GM12873 (cell line): ENCODE results near the gene SIPA1L2.

Source experiments
- TF ChIP-seq, protein P1 (sequence below): IDR thresholded peaks from 2 replicates; pipeline ENCODE4 v1.5.1; 2012; ENCODE audit warnings: low read depth, mild to moderate bottlenecking, moderate library complexity, low read length, control low read depth; ENCODE audit not compliant: insufficient read depth; ENCODE audit errors: missing control alignments

Gene SIPA1L2

DNA sequence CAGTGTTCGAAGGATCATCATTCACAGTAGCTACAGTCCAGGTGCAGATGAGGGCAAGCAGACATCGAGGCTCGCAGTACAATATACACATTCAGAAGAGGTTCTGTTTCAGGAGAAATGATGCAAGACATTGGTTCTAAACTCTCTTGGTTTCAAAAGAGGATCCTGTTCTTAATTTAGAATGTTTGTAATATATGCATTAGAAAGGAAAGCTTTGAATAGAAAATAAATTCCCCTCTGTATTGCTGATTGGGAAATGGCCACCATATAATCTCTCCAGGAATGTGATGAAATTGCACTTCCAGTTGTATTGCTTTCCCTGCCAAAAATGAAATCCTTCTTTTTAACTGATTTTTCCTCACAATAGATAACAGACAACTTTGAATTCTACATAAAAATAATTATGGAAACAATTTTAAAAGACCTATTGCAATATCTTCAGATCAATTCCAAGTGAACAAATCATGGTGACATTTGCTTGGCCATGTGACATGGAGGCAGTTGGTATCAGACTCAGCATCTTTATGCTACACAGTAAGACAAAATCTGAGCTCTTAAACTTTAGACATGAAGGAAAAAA lies 27.6 kb upstream of the SIPA1L2 start:
- TF ChIP-seq, protein P1, sequence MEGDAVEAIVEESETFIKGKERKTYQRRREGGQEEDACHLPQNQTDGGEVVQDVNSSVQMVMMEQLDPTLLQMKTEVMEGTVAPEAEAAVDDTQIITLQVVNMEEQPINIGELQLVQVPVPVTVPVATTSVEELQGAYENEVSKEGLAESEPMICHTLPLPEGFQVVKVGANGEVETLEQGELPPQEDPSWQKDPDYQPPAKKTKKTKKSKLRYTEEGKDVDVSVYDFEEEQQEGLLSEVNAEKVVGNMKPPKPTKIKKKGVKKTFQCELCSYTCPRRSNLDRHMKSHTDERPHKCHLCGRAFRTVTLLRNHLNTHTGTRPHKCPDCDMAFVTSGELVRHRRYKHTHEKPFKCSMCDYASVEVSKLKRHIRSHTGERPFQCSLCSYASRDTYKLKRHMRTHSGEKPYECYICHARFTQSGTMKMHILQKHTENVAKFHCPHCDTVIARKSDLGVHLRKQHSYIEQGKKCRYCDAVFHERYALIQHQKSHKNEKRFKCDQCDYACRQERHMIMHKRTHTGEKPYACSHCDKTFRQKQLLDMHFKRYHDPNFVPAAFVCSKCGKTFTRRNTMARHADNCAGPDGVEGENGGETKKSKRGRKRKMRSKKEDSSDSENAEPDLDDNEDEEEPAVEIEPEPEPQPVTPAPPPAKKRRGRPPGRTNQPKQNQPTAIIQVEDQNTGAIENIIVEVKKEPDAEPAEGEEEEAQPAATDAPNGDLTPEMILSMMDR, result no peak

DNA sequence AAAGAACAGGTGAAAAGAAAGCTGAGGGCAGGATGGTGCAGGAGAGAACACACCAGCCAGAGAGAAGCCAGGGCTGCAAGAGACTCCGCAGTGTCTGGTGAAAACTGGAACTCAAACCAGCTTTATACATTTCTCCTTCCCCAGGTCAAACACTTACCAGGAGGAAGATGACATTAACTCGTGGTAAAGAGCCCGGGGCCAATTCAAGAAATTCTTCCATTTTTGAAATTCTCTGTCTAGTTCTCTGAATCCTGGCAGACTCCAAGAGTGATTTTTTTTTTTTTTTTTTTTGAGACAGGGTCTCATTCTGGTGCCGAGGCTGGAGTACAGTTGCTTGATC lies 25.8 kb upstream of the SIPA1L2 start:
- TF ChIP-seq, protein P1, result no peak

DNA sequence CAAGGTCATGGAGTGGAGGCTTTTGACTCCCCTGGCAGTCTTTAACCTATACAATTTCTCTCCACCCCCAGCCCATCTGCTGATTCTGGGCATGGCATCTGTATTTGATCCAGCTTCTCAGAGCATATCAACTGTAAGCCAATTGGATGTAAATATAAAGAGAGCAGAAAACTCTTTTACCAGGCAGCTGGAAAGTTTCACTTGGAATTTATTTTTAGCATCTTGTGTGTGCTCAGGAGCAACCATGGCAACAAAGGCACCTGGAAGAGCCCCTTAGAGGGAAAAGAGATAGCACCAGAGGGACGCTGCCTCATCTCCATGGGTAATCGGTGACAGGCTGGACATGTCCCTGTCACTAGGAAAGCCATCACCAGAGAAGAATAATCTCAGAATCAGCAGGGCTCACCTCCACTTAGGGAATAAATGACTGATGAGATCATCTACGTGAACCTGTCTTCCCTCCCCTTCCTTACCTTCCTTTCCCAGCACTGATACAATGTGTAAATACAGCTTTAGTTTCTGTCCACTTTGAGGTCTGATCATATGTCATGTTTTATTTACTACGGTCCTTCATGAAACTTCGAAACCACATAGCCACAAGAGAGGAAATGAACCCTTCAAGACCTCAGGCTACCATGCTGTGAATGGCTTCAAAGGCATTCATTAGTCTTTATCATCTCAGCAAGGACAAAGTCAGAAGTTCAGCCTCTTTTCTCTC lies 25.3 kb upstream of the SIPA1L2 start:
- TF ChIP-seq, protein P1, result no peak

DNA sequence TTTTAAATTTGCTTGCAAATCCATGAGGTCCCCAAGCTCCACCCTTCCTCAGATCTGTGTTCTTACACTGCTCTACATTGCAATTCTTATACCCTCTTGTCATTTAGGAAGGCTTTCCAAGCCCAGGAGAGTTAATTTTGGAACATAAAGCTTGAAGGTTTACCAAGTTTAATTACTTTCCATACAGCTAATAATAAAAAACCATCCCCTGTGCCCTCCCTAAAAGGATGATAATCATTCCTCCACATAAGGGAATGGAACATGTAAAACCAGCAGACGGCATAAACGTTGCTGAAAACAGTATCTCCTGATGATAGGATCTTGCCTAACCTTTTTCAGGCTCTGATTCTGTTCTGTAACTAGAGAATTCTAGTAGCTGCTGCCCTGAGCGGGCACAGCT lies 23.9 kb upstream of the SIPA1L2 start:
- TF ChIP-seq, protein P1, result no peak

DNA sequence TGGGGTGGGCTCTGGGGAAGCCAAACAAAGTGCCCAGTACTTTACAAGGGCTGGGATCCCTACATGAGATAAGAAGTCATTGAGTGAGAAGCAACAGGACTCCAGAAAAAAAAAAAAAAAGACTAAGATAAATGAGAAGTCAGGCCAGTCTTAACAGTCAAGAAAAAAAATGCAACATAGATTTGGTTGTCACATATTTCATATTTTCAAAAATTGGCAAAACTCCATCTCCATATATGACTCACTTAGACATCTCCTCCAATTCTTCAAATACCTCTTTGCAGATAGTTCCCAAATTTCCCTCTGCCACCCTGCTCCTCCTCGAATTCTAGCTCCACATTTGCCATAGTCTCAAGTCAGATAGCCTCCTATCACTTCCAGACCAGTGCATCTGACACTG lies 20.9 kb upstream of the SIPA1L2 start:
- TF ChIP-seq, protein P1, result no peak

DNA sequence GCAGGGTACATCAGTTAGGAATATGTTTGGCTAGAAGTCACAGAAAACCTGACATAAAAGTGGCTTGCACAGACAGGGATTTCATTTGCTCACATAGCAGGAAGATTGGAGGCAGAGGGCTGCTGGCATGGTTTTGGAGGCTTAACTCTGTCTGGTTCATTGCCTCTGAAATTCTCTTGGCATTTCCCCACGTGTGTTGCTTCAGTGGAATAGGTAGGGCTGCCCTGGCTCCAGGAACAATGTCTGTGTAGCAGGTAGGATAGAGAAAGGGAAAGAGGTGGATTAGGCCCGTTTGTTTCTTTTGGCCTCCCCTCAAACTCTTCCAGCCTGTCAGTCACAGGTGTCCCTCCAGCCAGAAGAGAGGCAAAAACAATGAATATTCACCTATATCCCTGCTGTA lies 20.5 kb upstream of the SIPA1L2 start:
- TF ChIP-seq, protein P1, result no peak

DNA sequence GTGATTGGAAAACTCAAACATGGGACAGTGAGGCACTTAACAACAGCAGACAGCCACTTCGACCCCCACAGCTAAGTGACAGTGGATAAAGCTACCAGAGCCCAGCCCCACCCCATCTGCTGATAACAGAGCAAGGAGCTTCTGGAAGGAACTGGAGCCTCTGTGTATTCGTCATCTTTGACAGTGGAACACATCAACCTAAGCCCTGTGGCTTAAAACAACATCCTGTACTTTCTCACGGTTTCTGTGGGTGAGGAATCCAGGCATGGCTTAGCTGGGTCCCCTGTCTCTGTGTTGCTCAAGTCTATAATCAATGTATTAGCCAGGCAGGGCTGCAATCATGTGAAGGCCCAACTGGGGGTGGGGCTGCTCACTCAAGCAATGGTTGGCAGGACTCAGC lies 18.4 kb upstream of the SIPA1L2 start:
- TF ChIP-seq, protein P1, result no peak
